T-helper 22 cell (primary cell): ENCODE measurements around the gene PPEF1.
"Not testable (repeated sequence)": the region's sequence is repeated elsewhere in the genome, so short reads cannot be mapped to it uniquely, and the experiment has no call there.

Experiments used
- DNase-seq: peaks from one replicate; pipeline ENCODE4 v3.0.0-alpha.2; 2020; ENCODE audit warnings: low read depth

PPEF1 gene

DNA sequence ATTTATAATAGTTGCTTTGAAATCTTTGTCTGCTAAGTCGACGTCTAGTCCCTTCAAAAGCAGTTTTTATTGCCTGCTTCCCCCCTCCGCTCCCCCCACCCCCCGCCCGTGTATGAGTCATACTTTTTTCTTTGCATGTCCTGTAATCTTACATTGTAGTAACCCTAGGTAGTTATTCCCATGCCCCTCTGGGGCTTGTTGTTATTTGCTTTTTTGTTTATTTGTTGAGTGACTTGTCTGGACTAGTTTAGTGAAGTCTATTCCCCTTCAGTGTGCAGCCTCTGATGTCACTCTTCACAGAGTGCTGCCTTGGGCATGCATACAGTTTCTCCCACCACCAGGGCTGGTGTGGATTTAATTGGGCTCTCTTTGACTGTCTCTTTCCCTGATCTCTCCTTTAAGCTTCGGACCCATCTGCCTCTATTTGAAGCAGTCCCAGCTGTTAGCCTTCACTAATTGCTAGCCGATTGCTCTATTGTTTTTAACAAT, 86.2 kb downstream of the PPEF1 start:
- DNase-seq, result no peak

DNA sequence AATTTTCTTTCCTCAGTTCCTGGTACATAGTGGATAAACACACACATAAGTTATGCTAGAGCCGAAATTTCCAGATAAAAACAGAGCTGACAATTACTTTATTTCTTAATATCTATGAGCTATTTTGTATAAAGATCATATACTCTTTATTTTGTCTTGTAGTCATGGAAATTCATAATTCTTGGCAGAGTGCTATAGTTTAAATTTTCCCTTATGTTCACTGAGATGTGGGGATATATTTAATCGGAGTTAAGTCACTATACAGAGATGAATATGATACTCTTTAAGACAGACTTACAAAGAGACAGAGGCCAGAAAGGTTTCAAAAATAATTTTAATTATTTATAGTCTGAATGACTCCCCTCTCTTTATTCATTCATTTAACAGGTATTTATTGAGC, 89.7 kb downstream of the PPEF1 start:
- no peak for DNase-seq

DNA sequence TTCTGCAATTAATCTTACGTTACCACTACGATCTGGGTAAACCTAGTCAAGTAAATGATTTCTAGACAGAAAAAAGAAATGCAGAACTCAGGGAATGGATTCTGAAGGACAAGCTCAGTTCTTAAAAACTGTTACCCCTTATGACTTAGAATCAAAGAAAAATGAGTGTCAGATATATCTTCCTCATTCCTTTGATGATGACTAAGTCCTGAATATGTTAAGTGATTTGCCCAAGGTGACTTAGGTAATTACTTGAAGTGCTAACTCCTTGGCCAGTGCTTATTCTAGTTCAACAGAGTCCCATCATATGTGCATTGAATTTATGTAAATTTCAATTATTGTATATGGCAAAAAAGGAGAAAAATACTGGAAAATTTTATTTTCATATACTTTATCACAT, 92.5 kb downstream of the PPEF1 start:
- no peak for DNase-seq

DNA sequence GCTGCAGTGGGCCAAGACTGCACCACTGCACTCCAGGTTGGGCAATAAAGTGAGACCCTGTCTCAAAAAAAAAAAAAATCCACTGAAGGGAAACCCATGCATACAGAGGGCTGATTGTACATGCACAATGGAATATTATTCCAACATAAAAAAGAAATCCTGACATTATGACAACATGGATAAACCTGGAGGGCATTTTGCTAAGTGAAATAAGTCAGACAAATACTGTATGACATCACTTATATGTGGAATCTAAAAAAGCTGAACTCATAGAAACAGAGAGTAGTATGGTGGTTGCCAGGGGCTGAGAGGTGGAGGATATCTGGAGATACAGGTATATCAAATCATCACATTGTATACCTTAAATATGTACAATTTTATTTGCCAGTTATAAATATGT, 102.2 kb downstream of the PPEF1 start:
- DNase-seq, result no peak

DNA sequence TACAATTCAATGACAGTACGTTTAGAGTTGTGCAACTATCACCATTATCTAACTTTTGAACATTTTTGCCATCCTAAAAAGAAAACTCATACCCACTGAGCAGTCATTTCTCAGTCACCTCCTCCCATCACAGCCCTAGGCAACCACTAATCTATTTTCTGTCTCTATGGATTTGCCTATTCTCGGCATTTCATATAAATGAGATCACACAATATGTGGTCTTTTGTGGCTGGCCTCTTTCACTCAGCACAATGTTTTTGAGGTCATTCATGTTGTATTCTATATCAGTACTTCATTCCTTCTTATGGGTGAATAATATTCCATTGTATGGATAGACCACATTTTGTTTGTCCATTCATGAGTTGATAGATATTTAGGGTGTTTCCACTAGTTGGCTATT, 103.0 kb downstream of the PPEF1 start:
- no peak for DNase-seq

DNA sequence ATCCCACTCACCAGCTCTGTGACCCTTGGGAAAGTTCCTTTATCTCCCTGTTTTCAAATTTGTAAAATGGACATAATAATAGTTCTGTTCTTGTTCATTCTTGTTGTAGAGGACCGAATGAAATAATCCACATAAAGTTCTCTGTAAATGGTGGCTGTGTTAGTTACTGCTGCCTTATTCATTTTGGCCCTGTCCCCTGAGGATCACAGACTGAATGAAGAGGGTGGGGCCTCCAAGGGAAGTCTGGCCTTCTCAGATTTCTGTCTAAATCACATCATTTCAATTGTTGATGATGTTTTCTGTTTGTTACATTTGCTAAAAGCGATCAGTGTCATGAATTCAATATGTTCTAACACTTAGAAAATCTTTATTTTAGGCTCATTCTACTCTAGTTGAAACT, 117.9 kb downstream of the PPEF1 start:
- no peak for DNase-seq

DNA sequence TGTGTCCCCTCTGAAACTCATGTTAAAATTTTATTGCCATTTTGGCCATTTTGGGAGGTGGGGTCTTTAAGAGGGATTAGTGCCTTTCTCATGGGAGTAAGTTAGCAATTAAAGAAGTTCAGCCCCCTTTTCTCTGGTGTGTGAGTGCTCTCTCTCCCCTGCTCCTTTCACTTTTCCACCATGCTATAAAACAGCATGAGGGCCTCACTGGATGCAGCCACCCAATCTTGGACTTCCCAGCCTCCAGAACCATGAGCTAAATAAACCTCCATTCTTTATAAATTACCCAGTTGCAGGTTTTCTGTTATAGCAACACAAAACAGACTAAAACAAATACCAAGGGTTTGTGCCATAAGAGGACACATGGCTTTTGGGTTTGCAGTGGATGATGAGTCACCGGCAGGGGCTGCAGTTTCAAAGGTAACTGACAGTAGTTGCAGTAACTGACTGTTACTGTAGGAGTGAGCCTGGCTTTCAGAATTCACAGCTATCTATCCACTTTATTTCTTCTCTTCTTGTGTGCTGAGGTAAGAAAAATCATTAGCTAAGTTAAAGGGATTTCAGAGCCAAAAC, 121.5 kb downstream of the PPEF1 start:
- DNase-seq, result no peak

DNA sequence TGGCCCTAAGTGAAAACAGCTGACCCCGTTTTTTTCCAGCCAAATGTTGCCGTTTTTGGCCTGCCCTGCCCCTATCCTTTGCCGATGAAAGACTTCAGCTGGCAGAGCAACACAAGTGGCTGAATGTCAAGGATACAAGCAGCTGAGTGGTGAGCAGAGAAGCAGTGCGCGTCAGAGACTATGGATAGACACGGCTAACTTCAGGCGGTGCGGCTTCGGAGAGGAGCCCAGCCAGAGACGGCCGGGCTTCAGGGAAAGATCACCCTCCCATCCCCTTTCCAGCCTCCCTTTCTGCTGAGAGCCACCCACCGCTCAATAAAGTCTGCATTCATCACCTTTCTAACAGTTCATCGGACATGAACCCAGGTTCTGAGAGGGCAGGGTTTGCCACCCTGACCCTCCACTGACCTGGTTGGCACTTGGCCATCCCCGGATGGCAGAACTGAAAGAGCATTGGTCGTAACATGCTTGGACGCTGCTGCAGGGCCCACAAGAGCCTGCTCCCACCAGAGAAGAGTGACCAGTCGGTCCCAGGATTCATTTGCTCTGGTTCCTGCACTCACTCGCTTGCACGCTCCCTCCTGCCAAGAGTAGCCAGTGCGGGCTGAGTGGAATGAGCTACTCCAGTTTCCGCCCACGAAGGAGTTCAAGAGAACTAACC, 125.8 kb downstream of the PPEF1 start:
- no peak for DNase-seq

DNA sequence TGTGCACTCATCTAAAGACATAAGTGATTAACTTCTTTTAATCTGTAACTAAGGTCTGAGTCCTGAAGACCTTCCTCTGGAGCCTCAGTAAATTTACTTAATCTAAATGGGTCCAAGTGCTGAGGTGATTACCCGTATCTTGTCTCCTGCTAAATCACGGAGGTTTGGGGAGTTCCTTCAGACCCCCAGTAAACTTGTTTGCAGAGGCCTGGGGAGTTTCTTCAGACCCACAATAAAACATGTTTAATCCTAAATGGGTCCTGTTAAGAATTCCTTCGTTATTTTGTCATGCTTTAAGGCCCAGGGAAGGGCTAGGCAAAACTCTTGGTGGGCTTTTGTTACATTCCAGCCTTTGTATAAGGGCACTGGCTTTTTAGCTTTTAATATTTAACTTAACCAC, 140.5 kb downstream of the PPEF1 start:
- not testable (repeated sequence) for DNase-seq

DNA sequence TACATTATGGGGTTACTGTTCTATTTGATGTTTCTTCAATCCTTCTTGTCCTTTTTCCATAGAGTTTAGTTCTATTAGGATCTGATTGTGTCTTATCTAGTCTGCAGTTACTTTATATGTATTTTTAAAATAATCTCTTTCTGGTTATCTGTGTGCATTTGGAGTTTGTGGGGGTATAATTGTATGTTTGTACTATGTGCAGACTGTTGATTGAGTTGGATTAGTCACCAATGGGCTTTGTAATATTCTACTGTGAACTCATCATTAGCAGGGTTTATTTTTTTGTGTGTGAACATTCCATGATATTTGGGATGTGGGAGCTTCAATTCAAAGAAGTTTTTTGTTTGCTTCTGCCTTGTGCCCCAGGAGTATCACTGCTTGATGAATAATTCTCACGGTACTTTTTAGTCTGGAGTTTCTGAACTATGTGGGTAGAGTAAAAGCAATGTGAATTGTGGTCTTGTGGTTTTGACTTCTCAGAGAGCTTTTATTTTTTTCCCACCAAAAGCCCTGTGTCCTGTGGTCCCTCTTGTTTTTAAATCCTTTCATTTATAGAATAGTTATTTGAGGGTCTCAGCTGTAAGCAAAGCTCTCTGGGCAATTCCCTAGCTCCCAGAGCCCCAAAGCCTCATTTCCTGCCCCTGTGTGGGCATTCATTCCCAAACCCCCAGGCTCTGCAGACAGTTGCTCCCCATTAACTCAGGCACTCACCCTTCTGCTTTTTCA, 148.6 kb downstream of the PPEF1 start:
- DNase-seq, result no peak

DNA sequence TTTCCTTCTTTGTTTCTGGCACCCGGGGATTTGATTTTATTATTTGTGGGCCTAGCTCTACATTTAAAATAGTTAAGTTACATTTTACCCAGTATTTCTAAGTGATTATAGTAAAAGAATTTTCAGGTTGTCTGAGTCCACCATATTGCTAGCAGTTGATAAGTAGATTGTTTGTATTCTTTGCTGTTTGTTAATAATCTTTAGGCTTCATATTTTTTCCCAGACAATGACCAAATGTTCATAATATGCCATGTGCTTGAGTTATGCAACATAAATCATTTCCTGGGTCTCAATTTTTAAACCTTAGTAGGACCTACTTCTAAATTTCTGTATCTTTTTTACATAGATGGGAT, 149.2 kb downstream of the PPEF1 start:
- DNase-seq, result no peak

DNA sequence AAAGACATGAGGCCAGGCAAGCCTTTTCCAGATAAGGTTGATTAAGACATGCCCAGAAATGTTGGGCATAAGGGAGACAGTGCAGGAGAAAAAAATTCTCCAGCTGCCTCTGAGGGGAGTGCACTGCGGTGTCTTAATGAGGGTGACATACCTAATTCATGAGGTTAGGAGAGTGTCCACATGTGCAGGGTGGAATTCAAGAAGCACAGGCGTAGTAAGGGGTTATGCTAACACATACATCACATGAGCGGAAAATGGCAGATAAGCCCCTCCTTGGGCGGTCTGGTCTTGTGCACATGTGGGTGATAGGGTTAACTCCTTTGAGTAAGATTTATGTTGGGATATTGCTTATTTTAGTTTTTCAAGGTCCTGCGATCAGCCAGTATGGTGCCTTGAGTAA, 154.1 kb downstream of the PPEF1 start:
- DNase-seq, result no peak

DNA sequence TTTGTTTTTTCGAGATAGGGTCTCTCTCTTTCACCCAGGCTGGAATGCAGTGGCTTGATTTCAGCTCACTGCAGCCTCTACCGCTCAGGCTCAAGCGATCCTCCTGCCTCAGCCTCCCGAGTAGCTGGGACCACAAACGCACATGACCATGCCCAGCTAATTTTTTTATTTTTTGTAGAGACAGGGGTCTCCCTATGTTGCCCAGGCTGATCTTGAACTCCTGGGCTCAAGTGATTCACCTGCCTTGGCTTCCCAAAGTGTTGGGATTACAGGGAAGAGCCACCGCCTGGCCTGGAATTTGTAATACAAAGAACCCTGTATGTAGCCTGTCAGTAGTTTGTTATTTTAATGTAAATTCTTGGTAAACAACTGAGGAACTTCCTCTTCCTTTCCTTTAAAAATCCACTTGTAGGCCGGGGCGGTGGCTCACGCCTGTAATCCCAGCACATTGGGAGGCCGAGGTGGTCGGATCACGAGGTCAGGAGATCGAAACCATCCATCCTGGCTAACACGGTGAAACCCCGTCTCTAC, 157.0 kb downstream of the PPEF1 start:
- no peak for DNase-seq

DNA sequence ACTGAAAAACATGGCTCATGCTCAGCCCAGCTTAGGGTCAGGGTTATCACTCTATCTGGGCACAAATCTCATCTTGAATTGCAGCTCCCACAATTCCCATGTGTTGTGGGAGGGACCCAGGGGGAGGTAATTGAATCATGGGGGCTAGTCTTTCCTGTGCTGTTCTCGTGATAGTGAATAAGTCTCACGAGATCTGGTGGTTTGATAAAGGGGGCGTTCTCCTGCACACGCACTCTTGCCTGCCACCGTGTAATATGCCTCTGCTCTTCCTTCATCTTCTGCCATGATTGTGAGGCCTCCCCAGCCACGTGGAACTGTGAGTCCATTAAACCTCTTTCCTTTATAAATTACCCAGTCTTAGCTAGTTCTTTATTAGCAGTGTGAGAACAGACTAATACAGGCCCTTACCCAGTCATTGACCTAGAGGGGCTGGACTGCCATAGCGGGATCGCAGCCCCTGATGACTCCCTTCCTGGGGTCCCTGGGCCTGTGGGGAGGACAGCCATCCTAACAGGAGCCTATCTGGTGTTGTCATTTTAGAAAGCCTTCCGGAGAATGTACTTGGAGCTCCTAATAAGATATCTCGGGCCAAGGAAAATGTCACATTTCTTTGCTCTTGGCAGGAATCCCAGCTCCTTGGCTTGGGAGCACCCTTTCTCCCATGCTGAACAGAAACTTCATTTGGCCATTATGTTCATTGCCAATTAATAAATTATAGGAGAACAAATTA, 163.9 kb downstream of the PPEF1 start:
- no peak for DNase-seq

DNA sequence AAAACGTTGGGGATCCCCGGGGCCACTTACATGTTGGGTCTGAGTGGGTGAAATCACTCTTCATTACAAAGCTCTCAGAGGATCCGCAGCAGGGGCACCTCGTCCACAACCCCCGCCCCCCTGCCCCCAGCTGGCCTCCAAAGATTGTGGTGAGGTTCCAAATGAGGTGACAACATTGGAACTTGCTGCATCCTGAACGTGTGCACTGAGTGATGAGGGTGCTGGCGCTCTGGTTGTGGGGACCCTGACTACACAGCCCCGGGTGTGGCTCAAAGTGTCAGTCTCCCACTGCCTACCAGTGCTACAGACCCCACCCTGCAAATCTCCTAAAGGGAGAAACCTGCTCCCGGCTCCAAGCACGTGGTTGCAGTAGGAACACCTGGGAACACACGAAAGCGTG, 164.5 kb downstream of the PPEF1 start:
- DNase-seq, result no peak

DNA sequence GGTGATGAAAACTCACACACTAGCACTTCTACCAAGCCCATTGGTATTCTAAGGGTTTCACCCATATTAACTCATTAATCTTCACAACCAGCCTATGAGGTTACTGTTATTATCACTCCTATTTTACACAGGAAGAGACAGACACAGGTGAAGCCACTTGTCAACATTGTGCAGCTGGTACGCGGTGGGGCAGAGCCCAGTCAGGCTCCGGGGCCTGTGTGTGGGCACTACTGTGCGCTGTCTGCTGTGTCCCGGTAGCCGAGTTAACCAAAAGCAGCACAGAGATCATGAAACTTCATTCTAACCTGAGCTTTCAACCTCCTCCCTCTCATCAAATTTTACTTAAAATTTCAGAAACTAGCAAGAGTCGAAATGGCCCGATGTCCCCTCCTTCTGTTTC, 165.2 kb downstream of the PPEF1 start:
- DNase-seq, result no peak

DNA sequence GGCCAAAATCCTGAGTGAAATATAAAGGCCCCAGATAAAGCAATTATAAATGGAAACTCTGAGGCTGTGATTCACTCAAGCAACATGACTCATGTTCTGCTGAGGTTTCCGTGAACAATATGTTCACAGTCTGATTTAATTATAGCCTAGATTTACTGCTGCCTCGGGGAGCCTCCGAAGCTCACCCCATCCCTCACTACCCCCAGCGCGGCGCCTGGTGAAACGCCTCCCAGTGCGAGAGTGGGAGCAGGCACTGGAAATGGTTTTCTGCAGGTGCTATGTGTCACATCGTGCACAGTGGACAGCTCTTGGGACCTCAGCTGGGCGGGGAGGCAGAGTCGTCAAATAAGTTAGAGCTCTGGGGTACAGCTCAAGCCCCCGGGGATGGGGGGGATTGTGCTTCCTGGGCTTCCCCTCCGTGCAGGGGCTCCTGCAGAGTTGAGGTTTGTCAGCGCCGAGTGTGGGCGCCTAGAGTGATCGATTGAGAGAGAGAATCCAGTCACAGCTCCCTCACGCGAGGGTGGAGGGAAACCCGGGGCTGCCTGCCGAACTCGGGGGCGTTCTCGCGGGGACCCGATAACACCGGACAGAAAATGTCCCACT, 165.8 kb downstream of the PPEF1 start:
- DNase-seq, result no peak

DNA sequence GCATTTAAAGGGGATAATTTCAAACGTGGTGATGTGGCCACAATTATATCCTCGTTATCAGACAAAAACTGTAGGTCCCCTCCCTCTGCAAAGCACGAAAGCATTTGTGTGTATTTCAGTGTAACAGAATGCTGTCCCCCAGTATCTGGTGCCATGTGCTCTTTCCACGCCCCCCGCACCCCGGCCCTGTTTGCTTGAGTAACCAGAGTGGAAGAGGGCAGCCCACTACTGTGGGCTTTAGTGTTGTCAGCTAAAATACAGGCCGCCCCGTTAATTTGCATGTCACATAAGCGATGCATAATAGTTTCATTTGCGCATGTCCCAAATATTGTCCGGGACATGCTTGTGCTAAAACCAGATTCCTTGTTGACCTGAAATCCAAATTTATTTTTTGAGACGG, 166.4 kb downstream of the PPEF1 start:
- DNase-seq, result no peak

DNA sequence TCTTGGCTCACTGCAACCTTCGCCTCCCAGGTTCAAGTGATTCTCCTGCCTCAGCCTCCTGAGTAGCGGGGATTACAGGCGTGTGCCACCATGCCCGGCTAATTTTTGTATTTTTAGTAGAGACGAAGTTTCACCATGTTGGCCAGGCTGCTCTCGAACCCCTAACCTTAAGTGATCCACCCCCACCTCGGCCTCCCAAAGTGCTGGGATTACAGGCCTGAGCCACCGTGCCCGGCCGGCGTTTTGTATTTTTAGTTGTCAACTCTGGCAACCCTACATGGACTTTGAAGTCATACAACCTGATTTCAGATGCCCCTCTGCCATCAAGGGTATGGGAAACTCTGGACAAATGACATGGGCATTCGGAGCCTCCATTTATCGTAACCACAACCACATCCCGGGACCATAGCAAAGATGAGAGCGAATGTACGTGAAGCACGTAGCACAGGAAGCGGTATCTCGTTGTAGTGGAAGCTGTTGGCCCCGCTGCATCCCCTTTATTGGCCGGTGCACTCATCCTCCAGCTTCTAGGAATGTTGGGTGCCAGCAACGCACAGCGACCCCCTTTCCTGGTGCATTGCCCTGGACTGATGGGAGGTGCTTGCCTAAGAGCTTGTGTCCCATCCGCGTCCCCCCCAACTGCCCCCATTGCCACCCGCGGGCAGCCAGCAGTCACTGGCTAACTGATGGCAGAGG, 167.3 kb downstream of the PPEF1 start:
- no peak for DNase-seq

DNA sequence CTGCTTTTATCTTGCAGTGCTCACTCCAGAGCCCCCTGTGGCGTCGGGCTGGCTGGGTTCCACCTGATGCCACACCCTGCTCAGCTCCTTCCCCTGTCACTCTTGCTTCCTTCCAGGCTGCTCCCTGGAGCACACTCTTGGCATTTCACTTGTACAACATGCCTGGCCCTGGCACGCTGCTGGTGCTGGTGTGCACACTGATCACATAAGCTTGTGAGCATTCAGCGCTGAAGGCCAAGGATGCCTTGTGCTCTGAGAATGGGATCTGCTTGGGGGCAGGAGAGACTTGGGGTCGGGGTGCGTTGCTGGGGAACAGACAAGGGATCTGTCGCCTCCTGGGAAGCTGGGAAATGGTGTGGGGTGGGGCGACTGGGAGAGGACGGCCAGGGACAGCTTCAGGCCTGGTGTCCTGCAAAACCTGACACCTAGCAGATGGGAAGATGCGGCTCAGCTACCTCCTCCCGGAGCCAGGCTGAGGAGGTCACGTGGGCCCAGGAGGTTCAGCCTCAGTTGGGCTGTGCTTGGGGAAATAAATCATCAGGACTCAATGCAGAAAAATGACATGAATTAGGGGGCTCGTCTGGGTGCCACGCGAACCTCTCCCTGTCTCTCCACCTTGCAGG, 167.9 kb downstream of the PPEF1 start:
- no peak for DNase-seq

DNA sequence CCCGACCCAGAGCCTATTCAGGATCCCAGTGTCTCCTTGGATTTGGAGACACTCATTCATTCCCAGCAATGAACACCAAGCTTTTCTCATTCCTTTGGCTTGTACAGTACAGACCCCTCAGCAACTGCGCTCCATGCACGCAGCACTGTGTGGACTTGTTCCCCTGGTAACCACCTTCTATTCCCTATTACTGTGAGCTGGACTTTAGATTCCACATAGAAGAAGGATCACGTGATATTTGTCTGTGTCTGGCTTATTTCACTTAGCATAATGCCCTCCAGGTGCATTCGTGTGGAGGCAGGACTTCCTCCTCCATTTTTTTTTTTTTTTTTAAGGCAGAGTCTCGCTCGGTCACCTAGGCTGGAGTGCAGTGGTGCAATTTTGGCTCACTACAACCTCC, 170.0 kb downstream of the PPEF1 start:
- no peak for DNase-seq
